GM12891 (cell line): Measurements from ENCODE around the gene FAM174C.

Source experiments
- POLR2A ChIP-seq: IDR thresholded peaks from 2 replicates; pipeline ENCODE4 v1.6.1; 2011; ENCODE audit warnings: low read depth, low read length, control low read depth
- POLR2AphosphoS5 ChIP-seq: IDR thresholded peaks from 2 replicates; pipeline ENCODE4 v1.6.1; 2011; ENCODE audit warnings: low read depth, low read length, control low read depth
- POU2F2 ChIP-seq: IDR thresholded peaks from 2 replicates; pipeline ENCODE4 v1.6.1; 2011; ENCODE audit warnings: low read depth, mild to moderate bottlenecking, control low read depth, low read length, moderate library complexity
- TAF1 ChIP-seq: IDR thresholded peaks from 2 replicates; pipeline ENCODE4 v1.6.1; 2011; ENCODE audit warnings: low read depth, low read length, control low read depth

DNA sequence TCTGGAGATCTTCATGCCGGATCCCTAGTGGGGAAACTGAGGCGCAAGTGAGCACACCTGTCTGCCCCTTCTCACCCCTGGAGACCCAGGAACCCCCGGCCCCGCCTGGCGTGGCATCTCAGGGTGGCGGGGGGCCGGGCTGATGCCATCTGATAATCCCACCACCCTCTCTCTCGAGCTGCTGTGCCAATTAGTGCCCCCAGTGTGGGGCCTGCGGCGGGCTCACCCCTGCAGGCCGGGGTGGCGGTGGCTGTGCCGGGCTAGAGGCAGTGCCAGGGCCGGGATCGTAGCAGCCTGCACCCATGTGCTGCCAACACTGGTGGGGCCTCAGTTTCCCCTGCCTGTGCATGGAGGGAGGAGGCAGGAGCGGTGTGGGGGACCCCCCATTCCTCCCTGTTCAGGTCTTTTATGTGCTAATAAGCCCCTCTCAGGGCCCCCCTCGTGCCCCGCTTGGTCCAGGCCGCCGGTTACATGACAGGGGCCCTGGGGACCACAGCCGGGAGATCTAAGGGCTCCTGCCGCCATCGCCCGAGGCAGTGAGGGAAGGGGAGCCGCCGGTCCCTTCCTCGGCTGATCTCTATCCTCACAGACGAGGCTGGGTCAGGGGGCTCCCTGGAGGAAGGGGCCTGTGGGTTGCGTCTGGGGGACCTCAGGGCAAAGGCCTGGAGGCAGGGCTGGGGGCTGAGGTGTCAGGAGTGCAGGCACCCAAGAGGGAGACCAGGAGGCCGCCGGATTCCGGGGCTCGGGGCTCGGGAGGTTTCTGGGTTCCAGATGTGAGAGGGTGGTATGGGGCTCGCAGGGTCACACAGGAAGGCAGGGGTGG lies 18.7 kb downstream of the FAM174C start:
- TF ChIP-seq POLR2A (no peak), POLR2AphosphoS5 (no peak), TAF1 (no peak), POU2F2 (no peak)
